ENCODE results near the gene CD86. TPM values are rescaled to one million over a fixed set of nuclear protein-coding genes. Genes with fewer than 3 reads are reported as not detected.

CD86 gene
- total and polyA plus RNA-seq, 9 of the 15 experiments (the other 6 are each of a cell fraction or from before 2014, with no cell fraction given), result 0.16 TPM; not detected in 8

GRCh38 chr3:122076491-122077292 lies 21.5 kb downstream of the CD86 start (continued):
- no peak for TF ChIP-seq ZBTB40 (IDR thresholded peaks at IDR 0.05)
- no peak for TF ChIP-seq ZBTB40 (CRISPR knock-in tag; IDR thresholded peaks at IDR 0.05)
- TF ChIP-seq MIER1 (IDR thresholded peaks at IDR 0.05; ENCODE audit: low read depth), result no peak
